NAMALWA (cell line): ENCODE data around the gene SCMH1.

ENCODE experiments used
- DNase-seq: peaks from one replicate; pipeline ENCODE4 v3.0.0-alpha.2; 2015; ENCODE audit warnings: low spot score

SCMH1 gene

GRCh38 chr1:41003640-41004220 lies 238.4 kb downstream of the SCMH1 start:
- peak; percentile 97 for DNase-seq

GRCh38 chr1:41003127-41003639 lies 238.9 kb downstream of the SCMH1 start:
- DNase-seq, result no peak

- DNase-seq, result no peak
Observed at GRCh38 chr1:40998668-40999067, 243.4 kb downstream of the SCMH1 start.

GRCh38 chr1:40997096-40997495 lies 245.0 kb downstream of the SCMH1 start:
- no peak for DNase-seq

GRCh38 chr1:40989066-40989465 lies 253.0 kb downstream of the SCMH1 start:
- no peak for DNase-seq

- no peak for DNase-seq
Observed at GRCh38 chr1:40988280-40988679, 253.8 kb downstream of the SCMH1 start.

GRCh38 chr1:40987439-40988276 lies 254.4 kb downstream of the SCMH1 start:
- DNase-seq, result no peak

GRCh38 chr1:40986956-40987355 lies 255.2 kb downstream of the SCMH1 start:
- DNase-seq, result no peak

- no peak for DNase-seq
Observed at GRCh38 chr1:40986328-40986783, 255.8 kb downstream of the SCMH1 start.

- DNase-seq, result no peak
Observed at GRCh38 chr1:40985875-40986274, 256.2 kb downstream of the SCMH1 start.

- DNase-seq, result no peak
Observed at GRCh38 chr1:40985161-40985560, 256.9 kb downstream of the SCMH1 start.

GRCh38 chr1:40984531-40984930 lies 257.6 kb downstream of the SCMH1 start:
- no peak for DNase-seq

- DNase-seq, result no peak
Observed at GRCh38 chr1:40984066-40984465, 258.0 kb downstream of the SCMH1 start.

GRCh38 chr1:40983286-40983685 lies 258.8 kb downstream of the SCMH1 start:
- DNase-seq, result no peak

- DNase-seq, result no peak
Observed at GRCh38 chr1:40982721-40983120, 259.4 kb downstream of the SCMH1 start.

- no peak for DNase-seq
Observed at GRCh38 chr1:40981691-40982448, 260.2 kb downstream of the SCMH1 start.

GRCh38 chr1:40980453-40981121 lies 261.5 kb downstream of the SCMH1 start:
- DNase-seq, result peak; percentile 71

- DNase-seq, result no peak
Observed at GRCh38 chr1:40980068-40980452, 262.0 kb downstream of the SCMH1 start.

GRCh38 chr1:40979241-40980067 lies 262.7 kb downstream of the SCMH1 start, which contains the start of gene CTPS1:
CTPS1 (plus strand) TSS chr1:40979696; CDS start chr1:40983291, 3,595 bp downstream.
- peak; percentile 92 for DNase-seq

GRCh38 chr1:40978886-40979240 lies 263.2 kb downstream of the SCMH1 start:
- no peak for DNase-seq

- DNase-seq, result no peak
Observed at GRCh38 chr1:40977716-40978115, 264.4 kb downstream of the SCMH1 start.
